PFSK-1 (cell line): ENCODE measurements around the gene RIMS1.

ENCODE experiments used
- FOXP2 ChIP-seq: optimal IDR thresholded peaks from 2 replicates; pipeline ENCODE3; 2011; ENCODE audit warnings: borderline replicate concordance, control low read depth, inconsistent platforms; ENCODE audit not compliant: insufficient read depth; ENCODE audit errors: extremely low read length, extremely low read depth
- POLR2AphosphoS5 ChIP-seq: IDR thresholded peaks from 2 replicates; pipeline ENCODE4 v1.6.1; 2012; ENCODE audit warnings: low read depth, mild to moderate bottlenecking, control low read depth, low read length, moderate library complexity
- SIN3A ChIP-seq: IDR thresholded peaks from 2 replicates; pipeline ENCODE4 v1.6.1; 2012; ENCODE audit warnings: mild to moderate bottlenecking, low read length, moderate library complexity, borderline replicate concordance; ENCODE audit not compliant: insufficient read depth
- TAF1 ChIP-seq: IDR thresholded peaks from 2 replicates; pipeline ENCODE4 v1.6.1; 2012; ENCODE audit warnings: low read length, control low read depth, borderline replicate concordance; ENCODE audit not compliant: insufficient read depth
- TF ChIP-seq, protein P1 (sequence below), 2 experiments: IDR thresholded peaks; 2 replicates each; pipeline versions ENCODE4 v1.6.1 to v1.8.0; 2011 to 2012; ENCODE audit warnings: low read depth in 2 of 2, low read length in 2 of 2, control low read depth in 1 of 2, inconsistent platforms in 1 of 2, mild to moderate bottlenecking in 1 of 2, moderate library complexity in 1 of 2; ENCODE audit not compliant: insufficient read depth in 1 of 2

RIMS1 gene

DNA sequence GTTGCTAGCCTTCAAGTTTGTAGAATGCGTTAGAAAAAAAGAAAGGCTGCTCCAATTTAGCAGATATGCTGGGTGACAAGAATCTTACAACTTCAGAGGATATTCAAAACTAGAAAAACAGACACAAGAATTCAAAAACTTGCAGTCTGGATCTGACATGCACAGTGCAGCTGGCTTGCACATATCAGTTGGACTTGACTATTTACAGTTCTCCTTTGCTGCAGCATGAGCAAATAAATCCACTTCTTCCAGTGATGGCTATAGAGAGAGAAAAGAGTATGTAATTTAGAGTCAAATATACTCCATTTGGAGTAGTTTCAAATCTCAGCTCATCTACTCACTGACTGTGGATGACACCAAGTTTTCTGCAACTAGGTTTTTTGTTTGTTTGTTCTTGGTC lies 247.0 kb downstream of the RIMS1 start:
- TF ChIP-seq POLR2AphosphoS5 (no peak), SIN3A (no peak), TAF1 (no peak), FOXP2 (no peak)
- TF ChIP-seq, protein P1, sequence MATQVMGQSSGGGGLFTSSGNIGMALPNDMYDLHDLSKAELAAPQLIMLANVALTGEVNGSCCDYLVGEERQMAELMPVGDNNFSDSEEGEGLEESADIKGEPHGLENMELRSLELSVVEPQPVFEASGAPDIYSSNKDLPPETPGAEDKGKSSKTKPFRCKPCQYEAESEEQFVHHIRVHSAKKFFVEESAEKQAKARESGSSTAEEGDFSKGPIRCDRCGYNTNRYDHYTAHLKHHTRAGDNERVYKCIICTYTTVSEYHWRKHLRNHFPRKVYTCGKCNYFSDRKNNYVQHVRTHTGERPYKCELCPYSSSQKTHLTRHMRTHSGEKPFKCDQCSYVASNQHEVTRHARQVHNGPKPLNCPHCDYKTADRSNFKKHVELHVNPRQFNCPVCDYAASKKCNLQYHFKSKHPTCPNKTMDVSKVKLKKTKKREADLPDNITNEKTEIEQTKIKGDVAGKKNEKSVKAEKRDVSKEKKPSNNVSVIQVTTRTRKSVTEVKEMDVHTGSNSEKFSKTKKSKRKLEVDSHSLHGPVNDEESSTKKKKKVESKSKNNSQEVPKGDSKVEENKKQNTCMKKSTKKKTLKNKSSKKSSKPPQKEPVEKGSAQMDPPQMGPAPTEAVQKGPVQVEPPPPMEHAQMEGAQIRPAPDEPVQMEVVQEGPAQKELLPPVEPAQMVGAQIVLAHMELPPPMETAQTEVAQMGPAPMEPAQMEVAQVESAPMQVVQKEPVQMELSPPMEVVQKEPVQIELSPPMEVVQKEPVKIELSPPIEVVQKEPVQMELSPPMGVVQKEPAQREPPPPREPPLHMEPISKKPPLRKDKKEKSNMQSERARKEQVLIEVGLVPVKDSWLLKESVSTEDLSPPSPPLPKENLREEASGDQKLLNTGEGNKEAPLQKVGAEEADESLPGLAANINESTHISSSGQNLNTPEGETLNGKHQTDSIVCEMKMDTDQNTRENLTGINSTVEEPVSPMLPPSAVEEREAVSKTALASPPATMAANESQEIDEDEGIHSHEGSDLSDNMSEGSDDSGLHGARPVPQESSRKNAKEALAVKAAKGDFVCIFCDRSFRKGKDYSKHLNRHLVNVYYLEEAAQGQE (IDR thresholded peaks at IDR 0.05; ENCODE audit: insufficient read depth in 1 of 2, low read depth in 2 of 2, low read length in 2 of 2), result no peak

DNA sequence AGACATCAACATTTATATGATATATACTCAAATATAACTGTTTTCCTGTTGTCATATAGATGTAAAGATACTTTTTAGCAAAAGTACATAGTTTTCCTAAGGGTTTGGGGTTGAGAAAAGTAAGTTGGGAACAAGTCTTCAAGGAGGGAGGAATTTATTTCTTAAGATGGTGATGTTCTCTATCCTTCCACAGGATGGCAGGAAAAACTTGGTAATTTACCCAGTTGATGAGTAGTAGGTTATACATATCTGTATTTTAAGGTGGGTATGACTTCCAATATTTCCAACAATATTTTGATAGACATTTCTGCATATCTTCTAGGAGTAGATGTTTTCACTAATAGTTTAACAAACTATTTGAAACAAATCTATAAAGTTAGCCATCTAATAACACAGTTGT lies 254.4 kb downstream of the RIMS1 start:
- TF ChIP-seq SIN3A (no peak), POLR2AphosphoS5 (no peak), TAF1 (no peak), FOXP2 (no peak)
- TF ChIP-seq, protein P1 (IDR thresholded peaks at IDR 0.05; ENCODE audit: insufficient read depth in 1 of 2, low read depth in 2 of 2, low read length in 2 of 2), result no peak

DNA sequence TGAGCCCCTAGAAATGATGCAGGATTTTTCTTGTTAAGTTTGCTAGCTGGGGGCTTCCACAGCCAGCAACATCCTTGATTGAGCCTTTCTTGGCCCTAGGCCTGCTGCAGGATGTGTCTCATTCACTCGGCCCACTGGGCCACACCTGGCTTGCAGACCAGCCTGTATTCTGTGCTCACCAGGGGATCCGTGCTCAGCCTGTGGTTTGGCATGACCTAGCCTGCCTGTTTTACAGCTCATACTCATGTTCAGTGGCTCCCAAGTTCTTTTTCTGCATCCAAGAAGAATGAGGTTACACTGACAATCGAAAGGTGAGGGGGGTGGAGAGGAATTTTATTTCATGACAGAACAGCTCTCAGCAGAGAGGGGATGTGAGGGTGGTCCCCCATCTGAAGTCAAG lies 263.4 kb downstream of the RIMS1 start:
- TF ChIP-seq, protein P1 (IDR thresholded peaks at IDR 0.05; ENCODE audit: insufficient read depth in 1 of 2, low read depth in 2 of 2, low read length in 2 of 2), result no peak

DNA sequence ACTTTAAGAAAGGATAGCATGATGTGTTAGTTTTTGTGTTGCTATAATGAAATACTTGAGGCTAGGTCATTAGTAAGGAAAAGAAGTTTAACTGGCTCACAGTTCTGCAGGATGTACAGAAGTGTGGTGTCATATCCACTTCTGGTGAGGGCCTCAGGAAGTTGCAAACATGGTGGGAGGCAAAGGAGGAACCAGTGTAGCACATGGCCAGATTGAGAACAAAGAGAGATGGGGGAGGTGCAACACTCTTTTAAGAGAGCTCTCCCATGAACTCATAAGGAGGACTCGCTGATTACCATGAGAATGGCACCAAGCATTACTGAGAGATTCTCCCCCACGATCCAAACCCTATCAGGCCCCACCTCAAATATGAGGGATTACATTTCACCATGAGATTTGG lies 265.4 kb downstream of the RIMS1 start:
- TF ChIP-seq POLR2AphosphoS5, result no peak
- TF ChIP-seq SIN3A, result no peak
- TF ChIP-seq, protein P1 (IDR thresholded peaks at IDR 0.05; ENCODE audit: insufficient read depth in 1 of 2, low read depth in 2 of 2, low read length in 2 of 2), result no peak
- no peak for TF ChIP-seq FOXP2
- TF ChIP-seq TAF1, result no peak

DNA sequence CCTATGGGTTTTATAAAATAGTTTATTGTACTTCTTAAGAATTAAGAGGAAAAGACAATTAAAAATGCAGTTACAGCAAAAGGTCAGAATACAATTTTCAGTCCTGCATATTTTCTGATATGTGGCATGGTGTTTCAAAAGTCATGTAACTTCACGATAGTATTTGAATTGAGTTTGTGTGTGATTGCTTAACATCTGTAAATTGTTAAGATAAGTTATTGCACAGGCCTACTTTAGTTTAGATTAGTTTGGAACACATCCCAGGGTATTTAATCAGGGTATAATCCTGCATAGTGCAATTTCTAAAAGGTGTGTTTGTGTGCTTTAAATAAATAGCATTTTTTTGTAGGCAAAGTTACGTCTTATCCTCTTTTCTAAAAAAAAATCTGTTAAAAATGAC lies 289.6 kb downstream of the RIMS1 start:
- TF ChIP-seq POLR2AphosphoS5 (no peak), TAF1 (no peak)
- TF ChIP-seq, protein P1 (IDR thresholded peaks at IDR 0.05; ENCODE audit: insufficient read depth in 1 of 2, low read depth in 2 of 2, low read length in 2 of 2), result no peak
